ENCODE data around the gene DNMBP.
"Not testable (repeated sequence)": the region's sequence is repeated elsewhere in the genome, so short reads cannot be mapped to it uniquely, and the experiment has no call there.

DNMBP gene

DNA sequence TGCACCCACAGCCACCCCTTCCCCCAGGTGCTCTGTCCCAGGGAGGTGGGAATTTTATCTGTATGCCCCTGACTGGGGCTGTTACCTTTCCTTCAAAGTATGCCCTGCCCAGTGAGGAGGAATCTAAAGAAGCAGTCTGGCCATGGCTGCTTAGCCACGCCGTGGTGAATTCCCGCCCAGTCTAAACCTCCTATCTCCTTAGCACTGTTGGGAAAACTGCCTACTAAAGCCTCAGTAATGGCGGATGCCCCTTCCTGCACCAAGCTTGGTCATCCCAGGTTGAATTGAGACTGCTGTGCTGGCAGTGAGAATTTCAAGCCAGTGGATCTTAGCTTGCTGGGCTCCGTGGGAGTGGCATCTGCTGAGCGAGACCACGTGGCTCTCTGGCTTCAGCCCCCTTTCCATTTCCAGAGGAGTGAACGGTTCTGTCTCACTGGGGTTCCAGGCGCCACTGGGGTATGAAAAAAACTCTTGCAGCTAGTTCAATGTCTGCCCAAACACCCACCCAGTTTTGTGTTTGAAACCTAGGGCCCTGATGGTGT is 140.1 kb downstream of the DNMBP start:
- DNase-seq (ENCODE audit: low read depth in 2 of 2): no peak

DNA sequence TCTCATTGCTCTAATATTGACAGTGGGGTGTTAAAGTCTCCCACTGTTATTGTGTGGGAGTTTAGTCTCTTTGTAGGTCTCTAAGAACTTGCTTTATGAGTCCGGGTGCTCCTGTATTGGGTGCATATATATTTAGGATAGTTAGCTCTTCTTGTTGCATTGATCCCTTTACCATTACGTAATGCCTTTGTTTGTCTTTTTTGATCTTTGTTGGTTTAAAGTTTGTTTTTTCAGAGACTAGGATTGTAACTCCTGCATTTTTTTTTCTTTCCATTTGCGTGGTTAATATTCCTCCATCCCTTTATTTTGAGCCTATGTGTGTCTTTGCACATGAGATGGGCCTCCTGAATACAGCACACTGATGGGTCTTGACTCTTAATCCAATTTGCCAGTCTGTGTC is 142.5 kb downstream of the DNMBP start:
- DNase-seq (ENCODE audit: low read depth in 2 of 2): not testable (repeated sequence)

DNA sequence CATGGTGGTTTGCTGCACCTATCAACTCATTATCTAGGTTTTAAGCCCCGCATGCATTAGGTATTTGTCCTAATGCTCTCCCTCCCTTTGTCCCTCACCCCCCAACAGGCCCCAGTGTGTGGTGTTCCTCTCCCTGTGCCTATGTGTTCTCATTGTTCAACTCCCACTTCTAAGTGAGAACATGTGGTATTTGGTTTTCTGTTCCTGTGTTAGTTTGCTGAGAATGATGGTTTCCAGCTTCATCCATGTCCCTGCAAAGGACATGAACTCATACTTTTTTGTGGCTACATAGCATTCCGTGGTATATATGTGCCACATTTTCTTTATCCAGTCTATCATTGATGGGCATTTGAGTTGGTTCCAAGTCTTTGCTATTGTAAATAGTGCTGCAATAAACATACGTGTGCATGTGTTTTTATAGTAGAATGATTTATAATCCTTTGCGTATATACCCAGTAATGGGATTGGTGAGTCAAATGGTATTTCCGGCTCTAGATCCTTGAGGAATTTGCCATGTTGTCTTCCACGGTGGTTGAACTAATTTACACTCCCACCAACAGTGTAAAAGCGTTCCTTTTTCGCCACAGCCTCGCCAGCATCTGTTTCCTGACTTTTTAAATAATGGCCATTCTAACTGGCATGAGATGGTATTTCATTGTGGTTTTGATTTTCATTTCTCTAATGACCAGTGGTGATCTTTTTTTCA is 146.1 kb downstream of the DNMBP start:
- DNase-seq (ENCODE audit: low read depth in 2 of 2): peak; percentile 83

DNA sequence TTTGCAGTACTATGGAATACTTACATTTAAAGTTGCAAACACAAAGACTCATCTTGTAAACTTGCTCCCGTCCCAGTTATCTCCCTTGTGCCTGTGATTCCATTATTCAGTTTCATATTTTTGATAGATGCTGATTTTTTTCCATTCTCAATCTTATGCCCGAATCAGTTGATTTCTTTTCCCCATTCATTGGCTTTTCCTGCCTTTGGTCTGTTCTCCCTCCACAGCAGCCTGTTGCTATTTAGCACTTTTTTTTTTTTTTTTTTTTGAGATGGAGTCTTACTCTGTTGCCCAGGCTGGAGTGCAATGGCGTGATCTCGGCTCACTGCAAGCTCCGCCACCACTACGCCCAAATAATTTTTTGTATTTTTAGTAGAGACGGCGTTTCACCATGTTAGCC is 149.3 kb downstream of the DNMBP start:
- DNase-seq (ENCODE audit: low read depth in 2 of 2): no peak

DNA sequence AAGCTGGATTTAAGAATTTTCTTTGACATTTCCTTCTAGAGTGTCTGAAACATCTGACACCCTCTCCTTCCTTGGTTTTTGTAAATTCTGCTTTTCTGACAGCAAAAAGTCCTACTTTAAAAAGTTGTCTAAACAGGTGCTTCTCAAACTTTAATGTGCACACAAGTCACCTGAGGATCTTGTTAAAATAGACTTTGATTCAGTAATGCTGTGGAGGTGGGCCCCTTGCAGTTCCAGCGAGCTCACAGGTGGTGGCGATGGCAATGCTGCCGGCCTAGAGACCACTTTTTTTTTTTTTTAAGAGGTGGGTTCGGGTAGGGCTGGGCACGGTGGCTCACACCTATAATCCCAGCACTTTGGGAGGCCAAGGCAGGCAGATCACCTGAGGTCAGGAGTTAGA is 150.2 kb downstream of the DNMBP start:
- DNase-seq (ENCODE audit: low read depth in 2 of 2): no peak

DNA sequence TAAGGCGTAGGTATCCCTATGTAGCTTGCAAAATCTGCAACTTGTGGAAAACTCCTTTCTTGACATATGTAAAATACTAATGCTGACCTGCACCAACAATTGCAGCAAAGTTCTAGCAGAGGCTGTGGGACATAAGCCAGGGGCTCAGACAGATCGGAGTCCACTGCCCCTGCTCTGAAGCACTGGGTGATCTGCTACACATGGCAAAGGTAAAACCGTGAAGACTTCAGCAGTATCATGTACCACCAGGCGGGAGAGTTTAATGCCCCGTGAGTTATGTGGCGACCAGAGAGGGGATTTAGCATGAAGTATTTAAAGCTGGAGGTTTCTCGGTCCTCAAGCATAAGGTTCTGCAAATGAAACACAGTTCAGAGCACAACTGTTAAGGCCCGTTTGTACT is 150.9 kb downstream of the DNMBP start:
- DNase-seq (ENCODE audit: low read depth in 2 of 2): no peak

DNA sequence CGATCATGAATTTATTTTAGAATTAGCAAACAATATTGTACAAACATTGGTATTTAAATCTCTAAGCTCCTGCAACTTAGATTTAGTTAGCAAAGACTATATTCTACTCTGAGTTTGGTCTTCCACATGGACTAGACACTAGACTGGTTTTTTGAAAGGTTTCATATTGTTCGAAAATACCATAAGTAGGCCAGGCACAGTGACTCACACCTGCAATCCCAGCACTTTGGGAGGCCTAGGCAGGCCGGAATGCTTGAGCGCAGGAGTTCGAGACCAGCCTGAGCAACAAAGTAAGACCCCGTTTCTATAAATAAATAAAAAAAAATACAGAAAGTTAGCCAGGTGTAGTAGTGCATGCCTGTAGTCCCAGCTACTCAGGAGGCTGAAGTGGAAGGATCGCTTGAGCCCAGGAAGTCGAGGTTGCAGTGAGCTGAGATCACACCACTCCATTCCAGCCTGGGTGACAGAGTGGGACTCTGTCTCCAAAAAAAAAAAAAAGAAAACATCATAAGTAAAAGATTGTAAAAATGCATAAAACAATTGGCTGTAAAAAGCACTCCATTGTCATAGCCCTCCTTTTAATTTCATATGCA is 154.2 kb downstream of the DNMBP start:
- DNase-seq (ENCODE audit: low read depth in 2 of 2): no peak

DNA sequence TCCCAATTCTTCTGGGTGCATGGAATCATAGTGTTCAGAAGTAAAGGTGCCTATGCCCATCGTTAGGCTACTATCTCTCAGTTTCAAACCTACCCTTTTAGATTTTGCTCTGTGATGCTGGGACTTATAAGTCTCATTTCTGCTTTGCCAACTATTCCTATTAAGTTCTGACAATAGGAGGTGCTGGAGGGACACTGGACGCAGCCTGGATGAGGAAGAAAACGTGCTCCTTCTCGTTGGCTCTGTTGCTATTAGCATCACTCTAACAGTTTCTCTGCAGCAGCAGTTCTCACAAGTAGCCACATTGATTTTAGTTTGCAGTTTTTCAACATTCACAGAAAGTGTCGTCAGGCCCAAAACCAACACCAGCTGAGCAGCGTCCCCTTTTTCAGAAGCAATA is 154.9 kb downstream of the DNMBP start:
- DNase-seq (ENCODE audit: low read depth in 2 of 2): peak; percentile 51 to 53

DNA sequence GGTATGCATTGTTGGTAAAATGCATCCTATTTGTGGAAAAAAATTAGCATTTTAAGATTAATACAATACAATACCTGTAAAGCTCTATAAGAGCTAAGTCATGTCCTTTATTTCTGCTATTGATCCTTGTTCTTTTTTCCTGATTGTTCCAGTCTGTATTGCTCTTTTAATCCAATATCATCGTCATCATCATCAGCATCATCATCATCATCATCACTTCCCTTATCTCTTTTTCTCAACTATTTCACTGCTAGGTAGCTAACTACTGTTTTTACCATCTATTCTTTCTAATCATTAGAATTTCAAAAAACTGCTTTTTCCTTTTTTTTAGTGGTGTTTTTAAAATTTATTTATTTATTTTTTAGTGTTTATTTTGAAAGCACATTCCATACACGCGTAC is 156.1 kb downstream of the DNMBP start:
- DNase-seq (ENCODE audit: low read depth in 2 of 2): no peak

DNA sequence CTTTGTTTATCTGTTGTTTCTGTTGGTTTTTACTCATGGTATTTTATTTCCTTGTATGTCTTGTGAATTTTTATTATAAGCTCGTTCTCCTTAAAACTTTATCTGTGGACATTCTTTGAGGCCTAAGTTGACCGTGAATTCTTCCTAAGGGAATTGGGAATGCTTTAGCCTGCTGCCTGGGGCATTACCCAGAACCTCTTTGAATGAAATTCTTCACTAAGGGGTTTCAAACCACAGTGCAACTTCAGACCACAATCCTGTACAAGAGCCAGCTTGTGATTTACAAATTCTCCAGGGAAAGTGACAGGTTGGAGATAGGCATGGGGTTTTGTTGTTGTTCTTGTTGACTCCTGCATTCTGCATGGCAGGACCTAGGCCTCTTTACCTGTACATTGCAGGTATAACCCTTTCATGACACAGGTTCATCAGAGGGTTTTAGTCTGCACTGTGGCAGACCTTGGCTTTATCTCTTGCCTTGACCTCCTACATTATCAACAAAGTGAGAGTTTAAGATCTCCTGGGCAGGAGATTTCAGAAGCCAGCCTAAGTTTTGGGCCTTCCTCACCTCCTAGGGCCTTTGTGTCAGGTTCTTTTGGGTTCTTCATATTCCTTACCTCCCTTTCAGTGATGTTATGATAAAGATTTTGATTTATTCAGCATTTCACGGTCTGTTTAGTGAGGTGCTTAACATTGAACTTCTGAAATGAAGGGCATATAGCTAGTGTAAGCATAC is 157.1 kb downstream of the DNMBP start:
- DNase-seq (ENCODE audit: low read depth in 2 of 2): no peak

DNA sequence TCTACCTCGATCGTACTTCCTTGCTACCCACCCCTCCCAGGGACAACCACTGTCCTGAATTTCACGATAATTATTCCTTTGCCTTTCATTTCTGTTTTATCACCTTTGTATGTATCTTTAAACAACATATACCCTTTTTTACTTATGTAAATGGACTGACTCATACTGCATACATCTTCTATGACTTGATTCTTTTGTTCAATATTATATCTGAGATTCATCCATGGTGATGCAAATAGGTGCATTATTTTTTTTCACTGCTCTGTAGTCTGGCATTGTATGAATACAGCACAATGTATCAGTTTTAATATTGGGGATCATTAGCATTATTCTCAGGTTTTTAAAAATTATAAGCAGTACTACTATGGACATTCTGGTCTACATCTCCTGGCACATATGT is 157.9 kb downstream of the DNMBP start:
- DNase-seq (ENCODE audit: low read depth in 2 of 2): no peak

DNA sequence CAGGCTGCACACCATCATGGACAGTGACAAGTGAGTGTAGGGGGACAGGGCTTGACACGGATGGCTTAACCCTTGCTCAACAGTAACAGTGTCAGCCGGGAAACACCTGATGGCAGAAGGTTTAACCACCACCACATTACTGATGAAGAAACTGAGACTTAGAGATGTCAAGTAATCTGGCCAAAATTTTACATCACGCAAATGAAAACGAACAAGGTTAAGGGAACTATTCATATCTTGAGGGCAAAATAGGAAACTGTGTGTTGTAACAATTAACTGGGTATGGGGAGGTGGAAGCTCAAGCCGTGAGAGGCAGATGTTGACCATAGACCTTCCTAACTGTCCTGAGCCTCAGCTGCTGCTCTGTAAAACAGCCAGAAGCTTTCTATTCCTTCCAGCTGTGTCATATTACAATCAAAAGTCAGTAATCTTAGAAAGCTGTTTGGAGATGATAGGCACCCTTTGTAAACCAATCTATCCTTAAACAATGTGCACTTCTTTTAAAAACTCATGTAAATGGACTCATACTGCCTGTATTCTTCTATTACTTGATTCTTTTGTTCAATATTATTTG is 158.9 kb downstream of the DNMBP start:
- DNase-seq (ENCODE audit: low read depth in 2 of 2): no peak

DNA sequence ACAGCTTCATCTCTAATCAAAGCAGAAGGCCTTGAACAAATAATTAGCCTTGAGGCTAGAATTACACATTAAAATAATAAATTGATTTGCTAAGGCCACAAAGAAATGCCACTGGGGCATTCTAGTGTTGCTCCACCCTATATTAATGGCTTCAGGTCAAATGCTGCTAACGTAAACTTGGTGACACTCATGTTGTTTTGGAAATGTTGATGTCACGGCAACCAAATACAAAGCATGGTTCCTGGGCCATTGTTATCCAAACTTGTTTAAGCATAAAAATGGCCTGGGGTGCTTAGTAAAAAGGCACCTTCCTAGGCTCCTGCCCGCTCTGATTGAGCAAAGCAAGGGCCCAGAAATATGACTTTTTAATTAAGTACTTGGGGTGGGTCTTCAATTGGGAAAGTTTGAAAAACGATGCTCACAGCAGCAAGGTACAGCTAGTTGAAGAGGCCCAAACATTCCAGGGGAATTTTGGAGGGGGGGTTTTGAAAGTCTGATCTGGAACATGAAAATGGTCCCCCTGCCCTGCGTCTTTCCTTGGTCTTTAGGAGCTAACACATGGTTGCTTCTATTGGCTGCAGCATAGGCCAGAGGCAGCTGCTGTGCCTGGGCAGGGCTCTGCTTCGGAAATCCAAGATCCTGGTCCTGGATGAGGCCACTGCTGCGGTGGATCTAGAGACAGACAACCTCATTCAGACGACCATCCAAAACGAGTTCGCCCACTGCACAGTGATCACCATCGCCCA is 159.6 kb downstream of the DNMBP start:
- DNase-seq (ENCODE audit: low read depth in 2 of 2): no peak

DNA sequence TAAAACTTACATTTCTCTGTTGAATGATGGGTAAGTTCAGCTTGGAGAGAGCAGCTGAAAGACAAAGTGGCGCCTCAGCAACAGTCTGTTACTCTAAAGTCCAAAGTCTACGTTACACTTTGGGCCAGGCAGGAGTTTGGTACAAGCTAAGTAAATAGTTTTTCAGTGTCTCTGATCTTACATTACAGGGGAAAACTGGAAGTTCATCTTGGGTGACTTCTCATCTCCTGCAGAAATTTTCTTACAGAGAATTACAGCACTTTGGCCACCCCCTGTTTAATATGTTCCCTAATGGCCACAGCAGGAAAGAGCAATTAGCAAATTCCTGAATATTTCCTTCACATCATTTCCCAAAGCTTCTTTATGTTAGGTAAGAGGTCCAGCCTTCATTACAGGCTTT is 160.2 kb downstream of the DNMBP start:
- DNase-seq (ENCODE audit: low read depth in 2 of 2): no peak

DNA sequence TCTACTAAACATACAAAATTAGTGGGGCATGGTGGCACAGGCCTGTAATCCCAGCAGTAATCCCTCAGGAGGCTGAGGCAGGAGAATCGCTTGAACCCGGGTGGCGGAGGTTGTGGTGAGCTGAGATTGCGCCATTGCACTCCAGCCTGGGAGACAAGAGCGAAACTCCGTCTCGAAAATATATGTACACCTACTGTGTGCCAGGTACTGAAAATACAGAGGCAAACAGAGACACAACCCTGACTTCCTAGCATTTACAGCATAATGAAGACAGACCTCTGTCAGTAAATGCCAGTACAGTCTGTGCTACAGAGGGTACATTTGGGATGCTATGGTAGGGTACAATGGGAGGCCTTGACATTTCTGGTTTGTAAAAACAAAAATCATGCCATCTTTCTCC is 160.7 kb downstream of the DNMBP start:
- no peak for DNase-seq (ENCODE audit: low read depth in 2 of 2)

DNA sequence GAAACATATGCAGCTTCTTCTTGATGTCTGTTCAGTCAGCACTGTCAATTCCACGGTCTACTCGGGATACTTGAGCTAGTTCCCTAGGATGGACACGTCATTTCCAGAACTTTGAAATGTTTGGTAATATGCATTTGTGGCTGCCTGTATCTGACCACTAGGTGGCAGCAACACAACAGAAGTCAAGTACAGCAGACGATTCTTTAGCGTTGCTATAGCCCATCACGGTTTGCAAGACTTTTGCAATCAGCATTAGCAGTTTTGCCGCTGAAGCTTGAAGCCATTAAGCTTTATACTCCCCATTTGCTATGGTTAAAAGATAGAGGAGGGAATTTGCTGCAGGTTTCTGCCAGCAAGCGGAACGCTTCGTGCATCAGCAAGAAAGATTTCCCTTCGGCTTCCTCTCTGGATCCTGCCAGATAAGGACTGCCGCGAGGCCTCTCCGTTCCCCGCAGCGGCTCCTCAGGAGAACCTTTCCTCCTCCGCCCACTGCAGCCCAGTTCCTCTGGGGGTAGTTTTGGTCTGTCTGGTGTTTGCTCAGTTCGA is 163.8 kb downstream of the DNMBP start:
- DNase-seq (ENCODE audit: low read depth in 2 of 2): peak; percentile 84 to 87

DNA sequence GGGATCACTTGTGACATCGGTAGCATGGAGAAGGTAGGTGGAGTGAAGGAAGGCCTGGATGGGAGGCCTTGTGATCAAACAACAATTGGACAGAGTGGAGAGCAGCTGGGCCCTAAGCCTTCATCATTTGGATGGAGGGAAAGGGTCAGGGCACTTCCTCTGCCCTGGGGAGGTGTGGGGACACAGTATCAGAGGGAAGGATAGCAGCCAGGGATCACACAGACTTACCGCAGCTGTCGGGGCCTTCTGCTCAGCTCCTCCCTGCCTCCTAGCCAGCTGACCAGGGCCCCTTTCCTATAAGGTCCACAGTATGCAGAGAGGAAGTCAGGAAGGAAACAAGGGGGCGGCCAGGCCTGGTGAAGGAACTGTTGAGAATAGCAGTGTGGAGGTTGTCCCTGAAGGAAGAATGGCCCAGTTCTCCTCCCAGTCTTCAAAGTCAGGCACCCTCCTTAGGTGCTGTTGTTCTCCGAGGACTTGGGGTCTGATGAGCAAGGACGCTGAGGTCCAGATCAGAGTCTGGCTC is 165.3 kb downstream of the DNMBP start:
- DNase-seq (ENCODE audit: low read depth in 2 of 2): no peak

DNA sequence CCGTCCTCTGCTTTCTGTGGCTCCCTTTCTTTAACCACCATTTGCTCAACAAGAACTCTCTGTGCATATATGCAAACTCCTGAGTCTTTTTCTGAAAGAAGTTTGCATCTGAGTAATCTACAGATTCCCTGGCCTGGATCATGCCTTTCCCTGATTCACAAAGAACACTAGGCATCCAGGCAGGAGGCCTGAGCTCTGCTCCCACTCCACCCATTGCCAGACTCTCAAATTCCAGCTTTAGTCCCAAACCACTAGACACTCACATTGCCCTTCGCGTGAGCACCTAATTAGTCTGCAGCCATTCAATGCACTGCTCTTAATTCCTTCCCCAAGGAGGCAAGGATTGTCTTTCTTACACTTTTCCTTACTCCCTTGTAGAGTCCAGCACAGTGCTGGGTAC is 166.4 kb downstream of the DNMBP start:
- DNase-seq (ENCODE audit: low read depth in 2 of 2): no peak

DNA sequence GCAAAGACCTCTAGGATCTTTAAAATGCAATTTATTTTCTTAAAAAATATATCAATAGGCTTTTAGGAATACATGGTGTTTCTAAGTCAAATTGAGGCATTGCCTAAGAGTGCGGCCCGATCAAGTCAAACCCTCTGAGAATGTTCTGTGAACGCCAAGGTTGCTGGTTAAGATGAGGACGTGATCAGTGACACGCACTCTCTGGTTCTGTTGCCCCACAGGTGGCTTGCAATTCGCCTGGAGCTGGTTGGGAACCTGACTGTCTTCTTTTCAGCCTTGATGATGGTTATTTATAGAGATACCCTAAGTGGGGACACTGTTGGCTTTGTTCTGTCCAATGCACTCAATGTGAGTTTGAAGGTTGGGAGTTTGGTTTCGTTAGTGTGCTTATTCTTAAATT is 168.0 kb downstream of the DNMBP start:
- DNase-seq (ENCODE audit: low read depth in 2 of 2): no peak

DNA sequence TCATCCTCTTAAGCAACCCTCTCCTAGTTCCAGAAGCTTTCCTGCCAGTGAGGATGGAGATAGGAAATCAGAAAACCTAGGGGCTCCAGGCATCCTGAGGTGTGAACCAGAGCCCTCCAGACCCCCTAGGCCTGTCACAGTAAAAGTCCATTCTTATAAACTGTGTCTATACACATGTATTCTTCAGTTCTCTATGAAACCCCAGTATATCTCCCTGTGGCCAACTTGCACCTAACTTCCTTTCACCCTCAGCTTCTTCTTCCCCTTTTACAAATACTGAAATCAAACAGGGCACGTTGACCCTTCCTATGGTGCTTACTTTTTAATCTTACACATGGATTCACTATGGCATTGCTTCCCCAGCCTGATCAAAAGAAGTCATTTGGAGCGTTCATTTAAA is 168.9 kb downstream of the DNMBP start:
- DNase-seq (ENCODE audit: low read depth in 2 of 2): not testable (repeated sequence)

DNA sequence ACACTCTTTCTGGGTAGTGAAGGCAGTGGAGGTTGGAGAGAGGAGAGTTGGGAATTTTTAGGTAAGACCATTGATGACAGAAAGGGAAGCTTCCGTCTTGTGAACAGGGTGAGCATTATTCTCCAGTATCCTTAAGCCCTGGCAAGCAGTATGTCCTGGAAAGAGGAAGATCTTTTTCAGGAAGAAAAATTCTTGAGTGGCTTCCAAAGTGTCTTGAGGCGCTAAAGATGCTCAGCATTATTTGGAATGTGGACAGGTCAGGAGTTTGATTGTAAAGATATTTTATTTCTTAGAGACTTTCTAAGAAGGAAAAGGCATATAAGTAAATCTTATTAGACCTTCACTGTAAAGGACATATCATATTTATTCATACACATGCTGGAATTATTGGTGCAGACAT is 173.0 kb downstream of the DNMBP start:
- no peak for DNase-seq (ENCODE audit: low read depth in 2 of 2)

Measured in fibroblast of skin of left quadriceps (primary cell).